Measurements from ENCODE around the gene PRPF18.

GRCh38 chr10:13571541-13571940 is 15.2 kb upstream of the PRPF18 start:
- TF ChIP-seq POLR2A (IDR thresholded peaks at IDR 0.05) (no peak), CTCF (IDR thresholded peaks at IDR 0.05) (no peak)
